HG03196 (cell line): ENCODE measurements around the gene MAGEA2.
"Not testable (repeated sequence)": the region's sequence is repeated elsewhere in the genome, so short reads cannot be mapped to it uniquely, and the experiment has no call there.

ENCODE experiments used
- ATAC-seq: cut with Tn5 transposase; IDR thresholded peaks from one replicate; pipeline ENCODE4 v1.9.1; 2021; ENCODE audit not compliant: unreplicated experiment

Gene MAGEA2

GRCh38 chrX:152709173-152709572 lies 44.5 kb downstream of the MAGEA2 start, which contains the start of gene CSAG2:
CSAG2 (minus strand) TSS chrX:152709273; CDS start chrX:152709112, 161 bp downstream.
- ATAC-seq: not testable (repeated sequence)

- not testable (repeated sequence) for ATAC-seq
These were observed 47.1 kb downstream of the MAGEA2 start for GRCh38 chrX:152706500-152706899.

- not testable (repeated sequence) for ATAC-seq
These were observed 53.3 kb downstream of the MAGEA2 start for GRCh38 chrX:152700390-152700789.
